Nucleus accumbens (tissue), 56 donors: ENCODE results near the gene FSCN2.

Source experiments
- DNase-seq, 56 donors: peaks; one replicate each; lab custom pipeline; 2025; lab: John Stamatoyannopoulos, UW

Gene FSCN2

GRCh38 chr17:81537856-81538555 is 9.8 kb downstream of the FSCN2 start:
- DNase-seq = no peak

- no peak for DNase-seq
Observed at GRCh38 chr17:81538651-81539570, 10.7 kb downstream of the FSCN2 start.

- DNase-seq = no peak
Observed at GRCh38 chr17:81539571-81539900, 11.4 kb downstream of the FSCN2 start.

- no peak for DNase-seq
Observed at GRCh38 chr17:81539961-81540675, 11.9 kb downstream of the FSCN2 start.

- no peak for DNase-seq
Observed at GRCh38 chr17:81540676-81541027, 12.5 kb downstream of the FSCN2 start.

GRCh38 chr17:81541123-81541522 is 12.9 kb downstream of the FSCN2 start:
- DNase-seq = no peak

- DNase-seq = no peak
Observed at GRCh38 chr17:81542431-81543338, 14.5 kb downstream of the FSCN2 start.

GRCh38 chr17:81543339-81543675 is 15.1 kb downstream of the FSCN2 start:
- DNase-seq = no peak

- DNase-seq = no peak
Observed at GRCh38 chr17:81543756-81544155, 15.6 kb downstream of the FSCN2 start.

- no peak for DNase-seq
Observed at GRCh38 chr17:81544281-81544974, 16.3 kb downstream of the FSCN2 start.

- no peak for DNase-seq
Observed at GRCh38 chr17:81545160-81545949, 17.2 kb downstream of the FSCN2 start.

- no peak for DNase-seq
Observed at GRCh38 chr17:81546906-81547613, 18.9 kb downstream of the FSCN2 start.

- DNase-seq = no peak
Observed at GRCh38 chr17:81547614-81547982, 19.4 kb downstream of the FSCN2 start.

- no peak for DNase-seq
Observed at GRCh38 chr17:81549031-81549557, 20.9 kb downstream of the FSCN2 start.

- no peak for DNase-seq
Observed at GRCh38 chr17:81549826-81550225, 21.6 kb downstream of the FSCN2 start.

GRCh38 chr17:81550285-81550684 is 22.1 kb downstream of the FSCN2 start:
- no peak for DNase-seq

GRCh38 chr17:81550830-81551457 is 22.8 kb downstream of the FSCN2 start:
- DNase-seq = no peak
